ENCODE results near the gene LIPJ.

GRCh38 chr10:88551246-88551645 lies 35.3 kb upstream of the LIPJ start:
- TF ChIP-seq CTCF (IDR thresholded peaks at IDR 0.05) (no peak), POLR2A (IDR thresholded peaks at IDR 0.05) (no peak), POLR2AphosphoS5 (IDR thresholded peaks at IDR 0.05) (no peak)
